GM18867 (cell line): ENCODE measurements around the gene PDE10A.

Experiments used
- ATAC-seq: cut with Tn5 transposase; IDR thresholded peaks from one replicate; pipeline ENCODE4 v1.9.1; 2021; ENCODE audit warnings: mild to moderate bottlenecking, moderate library complexity; ENCODE audit not compliant: unreplicated experiment

PDE10A gene

DNA sequence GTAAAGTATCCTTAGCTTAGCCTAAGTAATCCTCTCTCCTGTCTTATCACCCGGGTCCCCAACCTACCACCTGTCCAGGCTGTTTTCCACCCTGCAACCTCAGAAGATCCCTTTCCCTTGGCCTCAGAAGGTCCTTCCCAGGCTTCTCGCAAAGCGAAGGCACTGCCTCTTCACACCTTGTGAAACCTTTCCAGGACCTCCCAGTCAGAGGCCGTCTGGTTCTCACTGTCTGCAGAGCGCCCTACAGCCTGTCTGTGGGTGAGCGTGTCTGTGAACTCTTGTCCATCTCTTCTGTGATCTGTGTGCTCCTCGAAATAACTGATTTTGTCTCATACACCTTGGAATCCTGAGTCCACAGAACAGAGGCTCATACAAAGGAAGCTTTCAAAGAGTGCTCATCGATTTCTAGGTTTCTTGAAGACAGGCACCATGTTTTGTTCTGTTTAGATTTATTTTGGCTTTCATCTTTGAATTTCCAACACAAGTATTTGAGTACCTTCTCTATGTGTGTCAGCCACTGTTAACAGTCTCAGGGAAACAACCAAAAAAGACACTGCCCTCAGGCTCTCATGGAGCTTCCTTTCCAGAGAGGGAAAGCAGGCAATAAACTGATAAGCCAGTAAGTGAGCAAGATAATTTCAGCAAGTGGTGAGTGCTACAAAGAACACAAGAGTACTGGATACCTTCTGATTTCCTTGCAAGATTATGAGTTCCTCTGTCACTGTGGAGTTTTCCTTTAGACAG is 6.3 kb downstream of the PDE10A start:
- ATAC-seq: no peak

DNA sequence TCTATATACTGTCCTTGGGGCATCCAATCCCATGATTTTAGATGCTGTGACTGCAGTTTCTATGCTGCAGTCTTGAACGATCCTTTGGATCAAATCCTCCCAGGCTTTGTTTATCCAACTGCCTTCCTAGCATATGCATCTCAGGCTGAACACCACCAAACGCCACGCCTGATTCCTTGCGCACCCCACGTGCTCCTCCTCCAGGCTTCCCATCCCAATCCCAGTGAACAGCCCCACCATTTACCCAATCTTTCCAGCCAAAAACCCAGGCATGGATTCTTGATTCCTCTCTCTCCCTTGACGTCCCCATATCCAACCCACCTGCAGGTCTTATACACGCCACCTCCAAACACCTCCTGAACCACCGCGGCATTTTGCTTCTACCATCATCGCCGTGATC is 7.8 kb downstream of the PDE10A start:
- no peak for ATAC-seq

DNA sequence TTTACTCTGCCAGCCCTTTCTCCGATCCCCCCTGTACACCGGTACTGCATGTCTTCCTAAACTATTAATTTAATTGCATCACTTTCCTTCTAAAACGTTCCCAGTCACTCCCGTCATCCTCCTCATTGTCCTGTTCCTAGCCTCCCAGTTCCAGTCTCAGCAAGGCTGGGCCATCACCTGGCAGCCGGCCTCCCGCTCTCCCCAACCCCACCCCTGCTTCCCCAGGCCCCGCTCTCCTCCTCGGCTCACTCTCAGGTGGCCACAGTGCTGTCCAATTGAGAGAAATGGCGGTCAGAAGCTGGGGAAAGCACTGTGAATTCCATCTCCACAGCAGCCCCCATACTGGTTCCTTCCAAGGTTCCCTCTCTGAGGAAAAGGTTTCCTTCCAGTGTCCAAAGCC is 8.9 kb downstream of the PDE10A start:
- no peak for ATAC-seq

- ATAC-seq: no peak
These were observed 9.4 kb downstream of the PDE10A start for GRCh38 chr6:165653607-165654006.

- ATAC-seq: no peak
These were observed 9.8 kb downstream of the PDE10A start for GRCh38 chr6:165653196-165653595.

- no peak for ATAC-seq
These were observed 10.3 kb downstream of the PDE10A start for GRCh38 chr6:165652766-165653165.

GRCh38 chr6:165649166-165650137 is 13.6 kb downstream of the PDE10A start:
- no peak for ATAC-seq

- no peak for ATAC-seq
These were observed 16.0 kb downstream of the PDE10A start for GRCh38 chr6:165647041-165647440.

DNA sequence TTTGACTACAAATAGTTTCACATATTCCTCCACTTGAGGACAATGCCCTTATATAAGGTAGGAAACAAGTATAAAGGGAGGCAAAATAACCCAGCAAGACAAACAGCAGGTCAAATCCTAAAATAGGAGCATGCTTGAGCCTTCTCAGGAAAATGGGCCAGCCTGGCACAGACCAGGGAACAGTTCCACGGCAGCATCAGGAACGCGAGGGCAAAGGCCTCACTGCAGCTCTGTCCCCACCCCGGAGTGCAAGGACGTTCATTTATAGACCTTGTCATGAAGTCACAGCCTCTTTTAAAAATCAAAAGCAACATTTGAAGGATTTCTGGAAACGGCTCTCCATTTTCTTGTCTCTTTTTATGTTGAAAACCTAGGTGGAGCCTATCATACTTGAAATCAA is 17.1 kb downstream of the PDE10A start:
- ATAC-seq: no peak

DNA sequence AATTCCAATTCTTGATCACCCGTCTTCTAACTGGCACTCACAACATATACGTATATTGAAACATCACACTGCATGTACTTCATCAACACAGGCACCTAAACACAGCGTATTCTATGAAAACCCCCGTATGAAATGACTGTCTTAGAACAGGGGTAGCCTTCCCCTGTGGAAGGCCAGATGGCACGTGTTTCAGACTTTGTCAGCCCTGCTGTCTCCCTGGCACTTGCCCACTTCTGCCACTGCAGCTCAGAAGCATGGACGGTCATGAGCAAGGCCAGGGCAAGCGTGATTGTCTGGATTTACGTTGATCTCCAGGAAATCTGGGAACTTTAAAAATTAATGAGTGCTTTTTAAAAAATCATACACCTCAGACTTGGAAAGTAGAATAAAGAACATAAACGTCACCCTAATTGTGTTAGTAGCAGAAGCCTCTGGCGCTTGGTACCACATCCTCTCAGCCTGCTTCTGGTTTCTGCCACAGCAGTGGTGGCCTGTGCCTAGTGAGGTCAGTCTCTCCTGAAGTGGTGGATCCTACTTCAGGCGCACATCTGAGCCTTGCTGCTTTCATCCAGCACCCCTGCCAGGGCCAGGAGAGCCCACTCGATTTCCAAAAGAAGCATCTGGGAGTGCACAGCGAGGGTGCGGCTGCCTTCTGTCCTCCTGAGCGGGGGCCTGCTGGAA is 18.3 kb downstream of the PDE10A start:
- peak; percentile 43 for ATAC-seq

DNA sequence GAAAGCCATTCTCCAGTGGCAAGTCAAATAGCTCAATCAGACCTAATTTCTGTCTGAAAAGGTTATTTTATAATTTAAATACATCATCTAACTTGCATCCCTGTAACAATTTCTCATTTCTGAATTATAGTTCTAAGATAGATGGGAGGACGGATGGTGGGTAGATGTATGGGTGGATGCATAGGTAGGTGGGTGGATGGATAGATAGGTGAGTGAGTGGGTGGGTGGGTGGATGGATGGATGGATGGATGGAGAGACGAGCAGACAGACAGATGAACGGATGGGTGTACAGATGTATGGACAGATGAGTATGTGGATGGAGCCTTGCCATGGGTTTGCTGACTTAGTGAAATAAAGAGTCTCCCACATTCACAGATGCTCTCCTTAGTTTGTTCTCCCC is 20.0 kb downstream of the PDE10A start:
- ATAC-seq: no peak

DNA sequence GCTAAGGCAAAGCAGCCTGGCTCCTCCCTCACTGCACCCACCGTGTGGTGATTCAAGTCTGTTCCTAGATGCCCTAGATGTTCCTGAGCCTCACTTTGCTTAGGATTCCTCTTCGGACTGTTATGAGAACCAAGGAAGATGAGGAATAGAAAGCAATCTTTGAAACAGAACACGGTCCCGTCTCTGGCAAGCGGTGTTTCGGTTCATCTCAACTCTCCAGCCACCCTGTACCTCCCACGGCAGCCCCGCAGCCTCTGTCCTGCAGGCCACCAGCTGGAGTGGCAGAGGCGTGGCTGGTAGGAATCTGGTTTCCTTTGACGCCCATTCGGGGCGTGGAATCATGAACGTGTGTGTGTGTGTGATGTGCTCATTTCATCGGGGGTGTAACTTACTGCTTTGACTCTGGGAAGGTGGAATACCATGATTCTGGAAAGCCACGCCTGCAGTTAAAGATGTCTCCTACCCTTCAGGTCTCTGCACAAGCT is 21.3 kb downstream of the PDE10A start:
- ATAC-seq: no peak

DNA sequence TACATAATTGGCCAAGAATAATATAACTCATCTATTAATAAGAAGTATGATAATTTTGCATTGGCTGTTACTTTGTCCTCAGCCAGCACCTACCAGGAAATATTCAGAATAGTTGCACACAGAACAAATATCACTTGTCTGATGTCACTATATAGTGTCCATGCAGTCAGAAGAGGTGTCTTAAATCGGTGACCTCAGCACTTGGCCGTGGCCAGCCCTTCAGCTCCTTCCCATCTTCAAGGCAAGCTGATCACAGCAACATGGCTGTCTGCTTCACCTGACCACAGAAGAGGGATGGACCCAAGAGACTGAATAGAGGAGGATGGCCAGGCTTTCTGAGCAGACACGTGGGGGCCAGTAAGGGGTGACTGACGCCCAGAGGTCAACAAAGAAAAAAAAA is 22.2 kb downstream of the PDE10A start:
- ATAC-seq: no peak

GRCh38 chr6:165638530-165638929 is 24.5 kb downstream of the PDE10A start:
- ATAC-seq: no peak

DNA sequence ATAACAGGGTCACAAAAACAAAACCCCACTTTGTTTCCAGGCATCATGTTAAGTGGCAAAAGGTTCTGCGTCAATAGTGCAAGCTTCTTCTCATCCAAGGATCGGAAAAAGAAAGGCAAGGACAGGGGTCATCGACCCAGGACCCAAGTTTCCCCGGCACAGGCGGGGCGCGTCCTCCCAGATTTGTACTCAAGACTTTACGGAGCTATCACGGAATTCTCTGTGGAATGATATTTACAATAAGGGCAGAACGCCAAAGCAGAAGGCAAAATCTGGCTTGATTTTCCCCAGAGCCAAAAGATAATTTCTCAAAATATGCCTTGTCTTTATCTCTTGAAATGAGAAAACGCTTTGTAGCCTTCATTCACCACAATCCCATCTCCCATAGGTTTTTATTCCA is 25.5 kb downstream of the PDE10A start:
- ATAC-seq: no peak

DNA sequence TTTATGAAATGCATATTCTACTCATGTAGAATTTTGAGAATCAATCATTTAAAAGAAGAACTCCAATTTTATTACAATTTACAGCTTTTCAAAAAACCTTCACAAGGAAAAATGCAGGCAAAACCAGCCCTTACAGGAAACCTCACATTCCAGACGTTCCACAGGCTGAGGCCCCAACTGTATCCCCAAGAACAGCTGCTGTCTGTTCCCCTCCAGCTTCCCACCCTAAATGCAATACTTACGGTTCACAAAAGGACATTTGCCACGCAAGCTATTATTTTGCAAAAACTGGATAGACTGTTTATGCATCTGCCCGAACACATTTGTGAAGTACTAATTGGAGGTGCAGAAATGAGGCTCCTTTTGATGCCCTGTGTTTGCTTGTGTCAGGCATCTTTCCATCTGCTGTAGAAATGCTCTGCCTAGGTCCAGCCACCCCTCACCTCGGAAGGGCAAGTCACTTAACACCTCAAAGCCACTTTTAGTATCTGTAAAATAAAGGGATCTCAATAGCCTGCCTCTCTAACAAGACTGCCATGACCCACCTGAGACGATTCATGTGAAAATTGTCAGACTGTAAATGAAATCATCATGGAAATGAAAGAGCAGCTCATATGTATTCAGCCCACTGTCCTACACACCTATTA is 26.5 kb downstream of the PDE10A start:
- ATAC-seq: no peak

DNA sequence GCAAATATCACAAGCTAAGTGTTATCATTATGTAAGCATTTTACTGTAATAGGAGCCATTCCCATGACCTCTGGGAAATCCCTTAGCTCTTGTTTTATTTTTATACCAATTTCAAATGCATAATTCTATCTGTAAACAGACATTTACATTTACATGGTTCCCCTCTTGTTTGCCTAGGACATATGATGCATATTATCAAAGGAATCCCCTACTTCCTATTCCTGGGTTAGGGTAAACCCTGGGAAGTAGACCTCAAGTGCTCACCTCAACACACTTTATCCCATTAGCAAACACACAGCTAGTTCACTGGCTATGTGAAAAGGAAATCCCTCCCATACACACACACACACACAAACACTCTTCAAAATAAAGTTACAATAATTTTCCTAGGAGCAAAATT is 27.1 kb downstream of the PDE10A start:
- no peak for ATAC-seq

GRCh38 chr6:165634101-165634880 is 28.8 kb downstream of the PDE10A start:
- ATAC-seq: no peak

DNA sequence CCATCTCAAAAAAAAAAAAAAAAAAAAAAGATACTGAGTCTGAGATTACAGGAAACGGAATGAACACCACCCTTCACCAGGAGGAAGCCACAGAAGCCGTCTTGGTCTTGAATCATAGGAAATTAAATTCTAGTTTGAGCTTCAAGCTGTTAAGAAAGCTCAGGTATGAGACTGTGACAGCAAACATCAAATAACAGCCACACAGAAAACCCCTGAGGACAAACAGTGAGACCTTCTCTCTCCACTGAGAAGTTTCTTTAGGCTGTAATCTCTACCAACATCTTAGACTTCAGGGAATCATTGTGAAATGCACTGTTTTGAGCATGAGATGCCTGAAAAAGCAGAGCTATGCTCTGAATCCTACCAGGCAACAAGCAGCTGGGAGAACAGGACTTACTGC is 30.8 kb downstream of the PDE10A start:
- no peak for ATAC-seq

- ATAC-seq: no peak
These were observed 32.5 kb downstream of the PDE10A start for GRCh38 chr6:165630544-165630953.
